ENCODE measurements around the gene GCN1. TPM values are rescaled to one million over a fixed set of nuclear protein-coding genes. Genes with fewer than 3 reads are reported as not detected.

The GCN1 gene
- total and polyA plus RNA-seq, 2 of the 8 experiments (the other 6 are each of a cell fraction or from before 2014, with no cell fraction given): 61.4 to 133 TPM

DNA sequence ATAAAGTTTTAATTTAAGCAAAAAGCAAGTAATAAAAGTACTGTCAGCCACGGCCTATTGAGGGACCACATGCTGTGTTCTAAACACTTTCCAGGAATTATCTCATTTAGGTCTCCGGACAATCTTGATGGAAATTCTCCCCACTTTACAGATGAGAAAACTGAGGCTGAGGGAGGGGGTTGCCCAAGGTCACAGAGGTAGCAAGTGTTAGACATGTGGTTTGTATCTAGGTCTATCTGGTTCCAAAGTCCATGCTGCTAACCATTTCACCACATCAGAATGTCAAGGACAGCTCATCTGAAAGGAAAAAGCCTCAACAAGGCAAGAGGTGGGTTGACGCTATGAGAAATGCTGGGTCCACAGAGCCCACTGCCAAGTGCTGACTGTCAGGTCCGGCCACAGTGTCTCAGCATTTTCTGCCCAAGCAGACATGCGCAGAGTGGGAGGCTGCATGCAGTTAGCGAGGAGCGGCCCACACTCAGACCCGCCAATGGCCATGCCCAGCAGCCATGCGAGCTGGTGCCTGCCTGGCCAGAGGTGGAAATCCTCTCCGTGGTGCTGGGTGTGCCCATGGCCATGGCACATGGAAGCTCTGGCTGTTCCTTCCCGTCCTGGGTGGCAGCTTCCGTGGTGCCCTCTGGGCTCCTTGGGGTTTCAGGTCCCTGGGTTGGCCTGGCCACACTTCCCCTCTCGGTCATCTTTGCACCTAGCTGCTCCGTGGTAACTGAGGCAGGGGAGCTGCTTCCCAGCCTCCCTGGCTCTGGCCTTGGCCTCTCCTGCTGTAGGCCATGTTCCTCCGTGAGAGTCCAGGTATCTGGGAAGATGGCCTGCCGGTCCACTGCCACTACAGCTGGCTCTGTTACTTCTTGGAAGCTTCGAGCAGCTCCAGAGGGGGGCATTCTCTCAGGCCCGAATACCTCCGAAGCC is 24.4 kb upstream of the GCN1 start:
- POLR2A ChIA-PET (ENCODE audit: partially characterized antibody): interaction anchor here (1.0 to 88.3 kb wide), 4 partner anchors 10 to 170 kb away, joined by 4 to 4270 read pairs (median 689); partner anchors contain the start of genes GCN1, PXN, RNU4-1 and RNU4-2
- TF ChIP-seq CTBP2 (IDR thresholded peaks at IDR 0.05; ENCODE audit: borderline replicate concordance, insufficient read depth, insufficient read length, low read length) (no peak), HDAC6 (IDR thresholded peaks at IDR 0.05; ENCODE audit: low read depth, low read length) (no peak), MAFK (IDR thresholded peaks at IDR 0.05; ENCODE audit: low read depth, low read length) (no peak), RXRA (IDR thresholded peaks at IDR 0.05; ENCODE audit: insufficient read depth, low read depth, low read length) (no peak), BACH1 (IDR thresholded peaks at IDR 0.05; ENCODE audit: low read length) (no peak), ATF3 (IDR thresholded peaks at IDR 0.05; ENCODE audit: insufficient read depth, low read depth, low read length) (no peak), RAD21 (IDR thresholded peaks at IDR 0.05 in 1 of 2, conservative IDR thresholded peaks at IDR 0.05 in 1 of 2; ENCODE audit: low read depth in 2 of 2, low read length in 2 of 2) (no peak), KDM1A (IDR thresholded peaks at IDR 0.05; ENCODE audit: borderline replicate concordance, low read length) (0 out of 2 replicates have a peak, but pooled peaks have one; percentile 58)
- TF ChIP-seq, protein P1, sequence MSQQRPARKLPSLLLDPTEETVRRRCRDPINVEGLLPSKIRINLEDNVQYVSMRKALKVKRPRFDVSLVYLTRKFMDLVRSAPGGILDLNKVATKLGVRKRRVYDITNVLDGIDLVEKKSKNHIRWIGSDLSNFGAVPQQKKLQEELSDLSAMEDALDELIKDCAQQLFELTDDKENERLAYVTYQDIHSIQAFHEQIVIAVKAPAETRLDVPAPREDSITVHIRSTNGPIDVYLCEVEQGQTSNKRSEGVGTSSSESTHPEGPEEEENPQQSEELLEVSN (IDR thresholded peaks at IDR 0.05): no peak
- CTCF ChIA-PET (ENCODE audit: partially characterized antibody): interaction anchor here (1.4 to 17.8 kb wide), 5 partner anchors 10 to 33 kb away, joined by 4 to 930 read pairs (median 11); partner anchors contain the start of genes PXN and RPLP0

More for the DNA sequence above, 24.4 kb upstream of the GCN1 start:
- Histone ChIP-seq H3K56ac (replicated peaks; ENCODE audit: insufficient read length, low read depth, low read length) (no peak overlapping the region), H3K27me3 (replicated peaks in 1 of 4; ENCODE audit: control insufficient read depth in 3 of 4, extremely low read depth in 1 of 4, insufficient read depth in 3 of 4, low read length in 3 of 4) (no peaks in the 10 kb centered on the region), H2AFZ (ENCODE audit: low read length) (no peak overlapping the region), H3K79me2 (ENCODE audit: control insufficient read depth in 1 of 2, insufficient read depth in 2 of 2, low read length in 2 of 2) (no peaks in the 10 kb centered on the region), H3K9ac (replicated peaks in 1 of 4; ENCODE audit: extremely low read depth in 1 of 4, low read depth in 3 of 4, low read length in 3 of 4) (no peak overlapping the region), H3K23ac (ENCODE audit: insufficient read length) (no peak overlapping the region), H4K5ac (ENCODE audit: insufficient read length, low read depth, low read length) (no peak overlapping the region), H3K4me3 (ENCODE audit: extremely low read depth in 1 of 4, insufficient read depth in 2 of 4, low read depth in 3 of 4, low read length in 4 of 4) (no peak overlapping the region), H4K20me1 (replicated peaks in 1 of 2; ENCODE audit: control insufficient read depth in 1 of 2, insufficient read depth in 2 of 2, low read length in 2 of 2) (peaks cover 4 to 18% of the 10 kb centered on the region in 2 experiments), H4K8ac (ENCODE audit: extremely low read depth, insufficient read depth, low read length) (no peak overlapping the region), H2BK12ac (ENCODE audit: low read depth, low read length) (no peak overlapping the region), H3K18ac (ENCODE audit: extremely low read depth, low read length) (no peak overlapping the region), H2BK120ac (replicated peaks; ENCODE audit: low read depth, low read length) (no peak overlapping the region), H2BK5ac (ENCODE audit: low read depth, low read length) (no peak overlapping the region), H2AK5ac (ENCODE audit: low read depth, low read length) (no peak overlapping the region), H3K36me3 (ENCODE audit: control insufficient read depth in 2 of 4, insufficient read depth in 4 of 4, low read length in 3 of 4) (peaks cover 15 to 35% (median 28%) of the 10 kb centered on the region in 4 experiments), H3K23me2 (ENCODE audit: low read depth, low read length) (no peaks in the 10 kb centered on the region), H3K4me1 (replicated peaks in 1 of 4; ENCODE audit: control insufficient read depth in 3 of 4, insufficient read depth in 4 of 4, low read length in 3 of 4) (no peaks in the 10 kb centered on the region), H3K79me1 (ENCODE audit: low read depth, low read length) (no peaks in the 10 kb centered on the region), H4K91ac (replicated peaks; ENCODE audit: insufficient read length, low read length) (no peak overlapping the region), H3K27ac (ENCODE audit: low read depth, low read length) (no peak overlapping the region), H3K14ac (ENCODE audit: insufficient read length) (no peak overlapping the region), H3K4ac (replicated peaks; ENCODE audit: insufficient read length, low read depth, low read length) (no peak overlapping the region), H2BK15ac (ENCODE audit: low read length) (no peak overlapping the region), H3K9me3 (ENCODE audit: insufficient read depth in 2 of 2, low read depth in 1 of 2, low read length in 1 of 2) (no peaks in the 10 kb centered on the region), H2BK20ac (ENCODE audit: low read length) (no peak overlapping the region), H3K4me2 (ENCODE audit: insufficient read depth in 1 of 2, low read depth in 2 of 2, low read length in 2 of 2) (no peak overlapping the region)
- 96% methylated on average over 19 of the region's 19 CpGs; no CpG with 5 or more reads in 1 of the 2 experiments for WGBS, 2 experiments (ENCODE audit: extremely low coverage in 1 of 2, insufficient coverage in 1 of 2, insufficient read length in 1 of 2, insufficient replicate concordance in 2 of 2, low coverage in 1 of 2, low lambda C conversion rate in 2 of 2, missing lambda C conversion rate in 1 of 2)
- FAIRE-seq (no peak), DNase-seq (ENCODE audit: low read depth in 1 of 2, low spot score in 2 of 2) (no peak)

All from H1 (cell line).